Colonic mucosa (tissue), 4 donors: ENCODE data around the gene EGFL7. TPM values are rescaled to one million over a fixed set of nuclear protein-coding genes. Genes with fewer than 3 reads are reported as not detected.

Experiments used
- DNase-seq: peaks from one replicate; pipeline ENCODE4 v3.0.0-alpha.2; 2020
- H3K27ac ChIP-seq: fragments of 200-600 bp; one replicate; pipeline ENCODE4 v1.8.0; 2021
- H3K27me3 ChIP-seq: fragments of 200-600 bp; one replicate; pipeline ENCODE4 v1.8.0; 2021
- H3K36me3 ChIP-seq: fragments of 200-600 bp; one replicate; pipeline ENCODE4 v1.8.0; 2021
- H3K4me1 ChIP-seq: fragments of 200-600 bp; one replicate; pipeline ENCODE4 v1.8.0; 2021; ENCODE audit warnings: mild to moderate bottlenecking
- H3K4me3 ChIP-seq: fragments of 200-600 bp; one replicate; pipeline ENCODE4 v1.8.0; 2021
- H3K9ac ChIP-seq, 2 donors: one replicate each; pipeline ENCODE4 v1.7.0; 2013; ENCODE audit warnings: control low read depth in 2 of 2, low read depth in 2 of 2, low read length in 2 of 2
- H3K9me3 ChIP-seq: fragments of 200-600 bp; one replicate; pipeline ENCODE4 v1.8.0; 2021
- intact Hi-C: fragments of 100-400 bp; cut with DNase I; formaldehyde crosslinking; loops from one replicate; pipeline ENCODE4 v1.14.1; 2022
- total RNA-seq, 2 donors: library from RNA; stranded (reverse); fragmentation: NEBNext Ultra II Directional in 1 of 2; extraction: Animal tissue kit (Norgen Biotek cat#: 25700) in 1 of 2; gene quantifications; one replicate each; pipeline ENCODE4 v1.2.1, GENCODE V29; 2021
- TF ChIP-seq, protein P1 (sequence below): fragments of 200-600 bp; IDR thresholded peaks from one replicate; pipeline ENCODE4 v1.8.0; 2022; ENCODE audit warnings: antibody characterized with exemption, mild to moderate bottlenecking
- donor health status: healthy.
- donor health status: DM: no; HTN: no; CAD: no.
- donor health status: DM: no; HTN: no; CAD: no.

EGFL7 gene
- total RNA-seq, 2 donors from 2014 or later = 17.3 to 28.4 TPM

DNA sequence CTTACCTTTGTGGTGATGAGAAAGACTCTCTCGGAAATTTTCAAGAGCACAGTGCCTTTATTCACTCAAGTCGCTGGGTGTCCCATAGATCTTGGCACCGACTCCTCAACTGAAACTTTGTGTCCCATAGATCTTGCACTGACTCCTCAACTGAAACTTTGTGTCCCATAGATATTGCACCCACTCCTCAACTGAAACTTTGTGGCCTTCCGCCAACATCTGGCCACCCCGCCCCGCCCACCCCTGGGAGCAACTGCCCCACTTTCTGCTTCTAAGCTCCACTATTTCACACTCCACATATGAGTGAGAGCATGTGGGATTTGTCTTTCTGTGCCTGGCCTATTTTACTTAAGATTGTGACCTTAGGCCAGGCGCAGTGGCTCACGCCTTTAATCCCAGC lies 12.7 kb upstream of the EGFL7 start:
- no peaks in the 10 kb centered on the region for H3K36me3 ChIP-seq
- TF ChIP-seq, protein P1, sequence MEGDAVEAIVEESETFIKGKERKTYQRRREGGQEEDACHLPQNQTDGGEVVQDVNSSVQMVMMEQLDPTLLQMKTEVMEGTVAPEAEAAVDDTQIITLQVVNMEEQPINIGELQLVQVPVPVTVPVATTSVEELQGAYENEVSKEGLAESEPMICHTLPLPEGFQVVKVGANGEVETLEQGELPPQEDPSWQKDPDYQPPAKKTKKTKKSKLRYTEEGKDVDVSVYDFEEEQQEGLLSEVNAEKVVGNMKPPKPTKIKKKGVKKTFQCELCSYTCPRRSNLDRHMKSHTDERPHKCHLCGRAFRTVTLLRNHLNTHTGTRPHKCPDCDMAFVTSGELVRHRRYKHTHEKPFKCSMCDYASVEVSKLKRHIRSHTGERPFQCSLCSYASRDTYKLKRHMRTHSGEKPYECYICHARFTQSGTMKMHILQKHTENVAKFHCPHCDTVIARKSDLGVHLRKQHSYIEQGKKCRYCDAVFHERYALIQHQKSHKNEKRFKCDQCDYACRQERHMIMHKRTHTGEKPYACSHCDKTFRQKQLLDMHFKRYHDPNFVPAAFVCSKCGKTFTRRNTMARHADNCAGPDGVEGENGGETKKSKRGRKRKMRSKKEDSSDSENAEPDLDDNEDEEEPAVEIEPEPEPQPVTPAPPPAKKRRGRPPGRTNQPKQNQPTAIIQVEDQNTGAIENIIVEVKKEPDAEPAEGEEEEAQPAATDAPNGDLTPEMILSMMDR = no peak
- peaks cover 13% of the 10 kb centered on the region for H3K27me3 ChIP-seq
- no peaks in the 10 kb centered on the region for H3K9me3 ChIP-seq
- no peak overlapping the region for H3K27ac ChIP-seq
- DNase-seq = no peak
- peaks cover 3% of the 10 kb centered on the region for H3K4me1 ChIP-seq
- H3K4me3 ChIP-seq = no peak overlapping the region
- intact Hi-C loops = no loop called here
- H3K9ac ChIP-seq = no peak overlapping the region

DNA sequence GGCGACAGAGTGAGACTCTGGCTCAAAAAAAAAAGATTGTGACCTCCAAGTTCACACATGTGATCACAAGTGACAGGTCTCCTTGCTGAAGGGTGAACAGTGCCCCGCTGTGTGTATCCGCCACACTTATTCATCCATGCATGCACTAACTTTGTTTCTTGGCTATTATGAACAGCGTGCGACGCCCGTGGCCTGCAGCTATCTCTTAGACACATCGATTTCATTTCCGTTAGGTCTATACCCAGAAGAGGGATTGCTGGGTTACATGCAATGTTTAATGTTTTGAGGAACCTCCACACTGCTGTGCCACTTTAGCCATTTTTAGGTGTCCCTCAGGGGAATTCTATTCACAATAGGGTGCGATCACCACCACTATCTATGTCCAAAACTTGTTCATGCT lies 12.1 kb upstream of the EGFL7 start:
- intact Hi-C loops = no loop called here
- DNase-seq = no peak
- no peaks in the 10 kb centered on the region for H3K36me3 ChIP-seq
- H3K27ac ChIP-seq = no peak overlapping the region
- peaks cover 3% of the 10 kb centered on the region for H3K4me1 ChIP-seq
- peaks cover 13% of the 10 kb centered on the region for H3K27me3 ChIP-seq
- no peaks in the 10 kb centered on the region for H3K9me3 ChIP-seq
- TF ChIP-seq, protein P1 = no peak
- H3K4me3 ChIP-seq = no peak overlapping the region
- H3K9ac ChIP-seq = no peak overlapping the region

DNA sequence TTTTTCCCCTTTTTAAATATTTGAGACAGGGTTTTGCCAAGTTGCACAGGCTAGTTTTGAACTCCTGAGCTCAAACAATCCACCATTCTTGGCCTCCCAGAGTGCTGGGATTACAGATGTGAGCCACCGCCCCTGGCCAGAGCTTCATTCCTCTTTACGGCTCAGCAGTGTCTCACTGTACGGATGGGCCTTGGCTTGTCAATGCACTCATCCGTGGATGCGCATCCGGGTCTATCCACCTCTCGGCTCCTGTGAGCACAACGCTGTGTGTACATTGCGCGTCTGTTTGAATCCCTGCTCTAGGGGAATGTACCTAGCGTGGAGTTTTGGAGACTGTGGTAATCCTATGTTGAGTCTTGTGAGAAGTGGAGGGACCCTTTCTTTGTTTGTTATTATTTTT lies 10.9 kb upstream of the EGFL7 start:
- Histone ChIP-seq H3K36me3 (no peaks in the 10 kb centered on the region), H3K9me3 (no peaks in the 10 kb centered on the region), H3K9ac (no peak overlapping the region), H3K4me1 (no peaks in the 10 kb centered on the region), H3K4me3 (no peak overlapping the region), H3K27ac (no peak overlapping the region), H3K27me3 (peaks cover 10% of the 10 kb centered on the region)
- intact Hi-C loops = no loop called here
- TF ChIP-seq, protein P1 = no peak
- no peak for DNase-seq

DNA sequence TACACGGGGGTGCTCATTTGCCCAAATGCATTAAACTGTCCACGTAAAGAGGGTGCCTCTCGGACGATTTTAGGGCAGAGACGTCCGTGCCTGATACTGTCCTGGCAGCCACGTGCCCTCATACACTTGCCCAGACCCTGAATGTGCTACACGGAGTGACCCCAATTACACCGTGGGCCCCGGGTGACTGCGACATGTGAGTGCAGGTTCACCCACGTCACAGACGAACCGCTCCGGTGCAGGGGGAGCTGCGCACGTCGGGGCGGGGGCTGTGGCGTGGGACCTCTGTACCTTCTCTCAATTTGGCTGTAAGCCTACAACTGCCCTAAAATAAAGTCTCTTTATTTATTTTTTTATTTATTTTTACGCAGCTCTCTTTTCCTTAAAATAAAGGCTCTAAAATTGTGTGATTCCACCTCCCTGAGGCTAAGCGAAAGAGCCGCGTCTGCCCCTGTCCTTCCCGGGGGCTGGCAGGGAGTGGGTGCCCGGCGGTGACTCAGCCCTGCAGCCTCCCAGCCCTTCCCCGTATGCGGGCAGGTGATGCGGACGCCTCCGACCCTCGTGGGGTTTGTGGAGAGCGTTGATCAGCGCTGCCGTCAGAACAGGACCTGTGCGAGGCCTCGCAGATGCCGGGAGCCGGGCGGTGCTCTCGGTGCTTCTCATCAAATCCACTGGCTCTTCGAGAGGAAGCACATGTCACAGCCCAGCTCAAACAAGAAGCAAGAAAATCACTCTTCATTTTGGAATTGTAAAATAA lies 9.2 kb upstream of the EGFL7 start:
- intact Hi-C loops = no loop called here
- TF ChIP-seq, protein P1 = no peak
- Histone ChIP-seq H3K27me3 (peaks cover 25% of the 10 kb centered on the region), H3K9ac (no peak overlapping the region), H3K27ac (no peak overlapping the region), H3K9me3 (no peaks in the 10 kb centered on the region), H3K4me3 (no peak overlapping the region), H3K4me1 (no peaks in the 10 kb centered on the region), H3K36me3 (no peaks in the 10 kb centered on the region)
- DNase-seq = no peak

DNA sequence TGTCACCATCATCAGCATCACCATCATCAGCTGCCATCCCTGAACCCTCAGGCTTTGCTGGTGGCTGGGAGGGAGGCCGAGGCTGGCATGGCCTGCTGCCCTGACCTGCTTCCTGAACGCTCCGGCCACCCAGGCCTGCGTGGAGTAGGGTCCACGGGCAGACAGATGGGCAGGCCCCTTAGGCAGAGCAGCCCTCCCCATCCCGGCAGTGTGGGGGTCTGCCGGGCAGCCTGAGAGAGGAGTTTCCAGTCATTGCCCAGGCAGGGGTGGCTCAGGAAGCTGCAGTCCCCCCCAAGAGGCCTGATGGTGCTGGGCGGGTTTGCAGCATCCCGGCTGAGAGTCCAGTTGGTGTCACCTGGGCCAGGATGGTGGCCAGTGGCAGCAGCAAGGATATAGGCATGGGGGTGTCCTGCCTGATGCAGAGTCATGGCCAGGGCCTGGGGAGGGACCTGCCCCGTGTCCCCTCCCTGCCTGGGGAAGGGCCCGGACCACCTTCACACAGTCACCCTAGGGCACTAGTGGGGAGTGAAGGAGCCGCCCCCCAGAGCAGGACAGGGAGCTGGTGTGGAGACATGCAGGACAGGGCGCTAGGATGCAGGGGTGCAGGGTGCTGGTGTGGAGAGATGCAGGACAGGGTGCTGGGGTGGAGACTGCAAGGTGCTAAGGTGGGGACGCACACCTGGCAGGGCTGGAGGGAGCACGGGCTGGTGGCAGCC lies 7.7 kb upstream of the EGFL7 start:
- Histone ChIP-seq H3K9me3 (no peaks in the 10 kb centered on the region), H3K4me1 (no peaks in the 10 kb centered on the region), H3K36me3 (no peaks in the 10 kb centered on the region), H3K27ac (no peak overlapping the region), H3K4me3 (no peak overlapping the region), H3K9ac (peak overlapping the region in 1 of 2 donors; percentile 26), H3K27me3 (peaks cover 37% of the 10 kb centered on the region)
- TF ChIP-seq, protein P1 = no peak
- intact Hi-C loops = no loop called here
- no peak for DNase-seq
